Measurements from ENCODE around the gene HSDL1. TPM values are rescaled to one million over a fixed set of nuclear protein-coding genes. Genes with fewer than 3 reads are reported as not detected.
"Not testable (repeated sequence)": the region's sequence is repeated elsewhere in the genome, so short reads cannot be mapped to it uniquely, and the experiment has no call there.

The HSDL1 gene
- total RNA-seq, 3 donors from 2014 or later (not counting 1 experiment from before 2014, with no cell fraction given), result 11.2 to 15.3 (median 13.5) TPM

DNA sequence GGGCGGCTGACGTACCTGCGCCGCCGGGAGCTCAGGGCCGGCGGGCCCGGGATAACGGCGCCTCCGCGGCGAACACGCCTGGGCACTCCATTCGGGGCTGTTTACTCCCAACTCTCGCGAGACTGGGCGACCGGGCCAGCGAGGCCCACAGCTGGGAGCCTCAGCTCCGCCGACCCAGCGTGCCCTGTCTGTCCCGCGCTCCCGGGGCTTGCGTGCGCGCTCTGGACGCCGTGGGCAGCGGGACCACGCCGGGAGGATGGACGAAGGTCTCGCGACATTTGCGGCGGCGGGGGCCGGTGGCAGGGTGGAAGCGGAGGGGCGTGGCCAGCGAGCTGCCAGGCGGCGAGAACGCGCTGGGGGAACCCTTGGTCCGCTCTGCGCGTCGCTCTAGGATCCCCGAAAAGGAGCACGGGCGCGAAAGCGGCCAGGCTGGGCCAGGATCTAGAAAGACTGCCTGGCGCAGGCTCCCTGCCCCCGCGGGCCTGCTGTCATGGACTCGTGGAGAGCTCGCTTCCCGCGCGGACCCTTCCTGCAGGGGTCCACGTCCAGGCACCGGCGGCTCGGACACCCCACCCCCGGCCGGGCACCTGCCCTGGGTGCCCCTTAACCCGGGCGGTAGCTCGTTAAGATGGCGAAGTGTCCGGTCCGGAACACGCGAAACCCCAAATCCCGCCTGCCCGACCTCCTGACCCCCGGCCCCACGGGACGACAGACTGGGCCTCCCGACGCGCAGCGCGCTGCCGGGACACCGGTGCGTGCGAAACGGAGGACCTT is 28.1 kb downstream of the HSDL1 start, which contains the start of gene MBTPS1:
TSS of gene MBTPS1 (minus strand) at position 223 of the 774 bp plus-strand sequence. CDS start 15,159 bp downstream, outside the sequence.
- ATAC-seq (peak; percentile 90 to 98 (median 92)), DNase-seq (peak; percentile 99)
- Mint-ChIP-seq H3K9me3 (no peaks in the 10 kb centered on the region), H3K4me1 (peaks cover 13 to 17% of the 10 kb centered on the region in 2 donors), H3K36me3 (no peaks in the 10 kb centered on the region), H3K27ac (peak within 1 kb of the TSS; percentile 91 to 92), H3K4me3 (peak within 1 kb of the TSS; percentile 93), H3K27me3 (ENCODE audit: low read depth in 2 of 2) (no peaks in the 10 kb centered on the region)
- Histone ChIP-seq H3K27ac (ENCODE audit: low read length) (peak within 1 kb of the TSS; percentile 89), H3K27me3 (ENCODE audit: control insufficient read depth, insufficient read depth, low read length) (no peaks in the 10 kb centered on the region), H3K36me3 (ENCODE audit: control insufficient read depth, insufficient read depth, low read length) (no peaks in the 10 kb centered on the region), H3K9me3 (ENCODE audit: control insufficient read depth, insufficient read depth, low read length) (no peaks in the 10 kb centered on the region), H3K4me1 (ENCODE audit: control insufficient read depth, insufficient read depth, low read length) (peaks cover 23% of the 10 kb centered on the region), H3K4me3 (ENCODE audit: low read length) (peak within 1 kb of the TSS; percentile 99)
- TF ChIP-seq, protein P1, sequence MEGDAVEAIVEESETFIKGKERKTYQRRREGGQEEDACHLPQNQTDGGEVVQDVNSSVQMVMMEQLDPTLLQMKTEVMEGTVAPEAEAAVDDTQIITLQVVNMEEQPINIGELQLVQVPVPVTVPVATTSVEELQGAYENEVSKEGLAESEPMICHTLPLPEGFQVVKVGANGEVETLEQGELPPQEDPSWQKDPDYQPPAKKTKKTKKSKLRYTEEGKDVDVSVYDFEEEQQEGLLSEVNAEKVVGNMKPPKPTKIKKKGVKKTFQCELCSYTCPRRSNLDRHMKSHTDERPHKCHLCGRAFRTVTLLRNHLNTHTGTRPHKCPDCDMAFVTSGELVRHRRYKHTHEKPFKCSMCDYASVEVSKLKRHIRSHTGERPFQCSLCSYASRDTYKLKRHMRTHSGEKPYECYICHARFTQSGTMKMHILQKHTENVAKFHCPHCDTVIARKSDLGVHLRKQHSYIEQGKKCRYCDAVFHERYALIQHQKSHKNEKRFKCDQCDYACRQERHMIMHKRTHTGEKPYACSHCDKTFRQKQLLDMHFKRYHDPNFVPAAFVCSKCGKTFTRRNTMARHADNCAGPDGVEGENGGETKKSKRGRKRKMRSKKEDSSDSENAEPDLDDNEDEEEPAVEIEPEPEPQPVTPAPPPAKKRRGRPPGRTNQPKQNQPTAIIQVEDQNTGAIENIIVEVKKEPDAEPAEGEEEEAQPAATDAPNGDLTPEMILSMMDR (IDR thresholded peaks at IDR 0.05), result peak; percentile 16
- WGBS (ENCODE audit: insufficient coverage), result under 1% methylated on average over 94 of the region's 94 CpGs
- intact Hi-C loops (cut with micrococcal nuclease), result loop anchor here (1.0 to 2.0 kb wide), 2 partner anchors 28 to 70 kb away; partner anchors contain the start of genes DNAAF1, HSDL1 and TAF1C

DNA sequence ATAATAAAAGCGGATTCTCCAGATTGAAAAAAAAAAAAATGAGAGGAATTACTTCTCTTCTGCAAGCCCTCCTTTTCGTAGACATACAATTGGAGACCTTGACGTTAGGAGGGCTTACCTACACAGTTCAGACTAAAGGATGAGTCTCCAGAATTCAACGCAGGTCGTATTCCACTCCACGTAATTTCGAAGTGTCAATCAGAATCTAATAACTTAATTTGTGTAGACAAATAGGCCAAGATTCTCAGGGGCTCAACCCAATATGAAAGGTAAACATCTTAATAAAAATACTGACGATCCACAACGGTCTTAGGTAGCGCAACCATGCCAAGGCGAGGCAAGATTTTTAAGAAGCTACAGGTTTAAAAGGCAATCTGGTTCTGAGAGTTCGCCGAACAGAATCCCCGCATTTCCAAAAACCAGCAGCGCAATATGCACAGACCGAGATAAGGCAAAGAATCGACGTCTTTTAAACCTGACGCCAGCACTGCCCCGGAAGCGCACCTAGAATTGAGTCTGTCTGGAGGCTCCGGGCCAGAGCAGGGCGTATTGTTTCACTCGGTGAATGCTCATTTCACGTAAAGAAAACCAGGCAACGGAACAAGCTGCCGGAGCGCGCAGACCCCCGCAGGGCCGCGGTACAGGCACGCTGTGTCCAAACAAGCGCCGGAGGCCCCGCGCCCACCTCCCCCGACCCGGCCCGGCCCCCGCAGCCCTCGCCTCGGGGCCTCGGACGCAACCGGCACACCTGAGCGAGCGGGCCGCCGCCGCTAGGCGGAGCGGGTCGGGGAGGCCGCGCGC is 28.9 kb downstream of the HSDL1 start:
- Histone ChIP-seq H3K4me1 (ENCODE audit: control insufficient read depth, insufficient read depth, low read length) (peaks cover 23% of the 10 kb centered on the region), H3K4me3 (ENCODE audit: low read length) (peak overlapping the region; percentile 99), H3K9me3 (ENCODE audit: control insufficient read depth, insufficient read depth, low read length) (no peaks in the 10 kb centered on the region), H3K27me3 (ENCODE audit: control insufficient read depth, insufficient read depth, low read length) (no peaks in the 10 kb centered on the region), H3K36me3 (ENCODE audit: control insufficient read depth, insufficient read depth, low read length) (no peaks in the 10 kb centered on the region), H3K27ac (ENCODE audit: low read length) (peak overlapping the region; percentile 89)
- Mint-ChIP-seq H3K36me3 (no peaks in the 10 kb centered on the region), H3K4me1 (peaks cover 15 to 22% of the 10 kb centered on the region in 2 donors), H3K4me3 (peak overlapping the region; percentile 93), H3K27me3 (ENCODE audit: low read depth in 2 of 2) (no peaks in the 10 kb centered on the region), H3K9me3 (no peaks in the 10 kb centered on the region), H3K27ac (peak overlapping the region; percentile 91 to 92)
- intact Hi-C loops (cut with micrococcal nuclease), result loop anchor here (1.0 to 2.0 kb wide), 2 partner anchors 29 to 71 kb away; partner anchors contain the start of genes DNAAF1, HSDL1 and TAF1C
- TF ChIP-seq, protein P1 (IDR thresholded peaks at IDR 0.05), result no peak
- peak in 1 of 2 donors; percentile 82 for DNase-seq
- 2% methylated on average over 56 of the region's 57 CpGs for WGBS (ENCODE audit: insufficient coverage)
- peak; percentile 35 to 64 (median 44) for ATAC-seq

DNA sequence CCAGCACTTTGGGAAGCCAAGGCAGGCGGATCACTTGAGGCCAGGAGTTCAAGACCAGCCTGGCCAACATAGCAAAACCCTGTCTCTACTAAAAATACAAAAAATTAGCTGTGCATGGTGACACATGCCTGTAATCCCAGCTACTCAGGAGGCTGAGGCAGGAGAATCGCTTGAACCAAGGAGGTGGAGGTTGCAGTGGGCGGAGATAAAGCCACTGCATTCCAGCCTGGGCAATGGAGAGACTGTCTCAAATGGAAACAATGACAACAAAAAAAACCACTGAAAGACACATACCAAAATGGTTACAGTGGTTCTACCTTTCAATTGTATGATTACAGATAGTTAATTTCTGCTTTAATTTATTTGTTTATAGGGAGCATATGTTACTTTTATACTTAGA is 33.0 kb downstream of the HSDL1 start:
- H3K4me1 ChIP-seq (ENCODE audit: control insufficient read depth, insufficient read depth, low read length), result peaks cover 15% of the 10 kb centered on the region
- intact Hi-C loops (cut with micrococcal nuclease); H3K4me3 Mint-ChIP-seq; H3K27ac ChIP-seq (ENCODE audit: low read length); H3K9me3 ChIP-seq (ENCODE audit: control insufficient read depth, insufficient read depth, low read length); ATAC-seq; H3K36me3 Mint-ChIP-seq; H3K27ac Mint-ChIP-seq; H3K27me3 Mint-ChIP-seq (ENCODE audit: low read depth in 2 of 2); H3K9me3 Mint-ChIP-seq; H3K4me3 ChIP-seq (ENCODE audit: low read length); H3K27me3 ChIP-seq (ENCODE audit: control insufficient read depth, insufficient read depth, low read length); H3K36me3 ChIP-seq (ENCODE audit: control insufficient read depth, insufficient read depth, low read length); DNase-seq: not testable (repeated sequence)
- WGBS (ENCODE audit: insufficient coverage), result 85% methylated on average over 3 of the region's 3 CpGs
- peaks cover 35 to 36% of the 10 kb centered on the region in 2 donors for H3K4me1 Mint-ChIP-seq

DNA sequence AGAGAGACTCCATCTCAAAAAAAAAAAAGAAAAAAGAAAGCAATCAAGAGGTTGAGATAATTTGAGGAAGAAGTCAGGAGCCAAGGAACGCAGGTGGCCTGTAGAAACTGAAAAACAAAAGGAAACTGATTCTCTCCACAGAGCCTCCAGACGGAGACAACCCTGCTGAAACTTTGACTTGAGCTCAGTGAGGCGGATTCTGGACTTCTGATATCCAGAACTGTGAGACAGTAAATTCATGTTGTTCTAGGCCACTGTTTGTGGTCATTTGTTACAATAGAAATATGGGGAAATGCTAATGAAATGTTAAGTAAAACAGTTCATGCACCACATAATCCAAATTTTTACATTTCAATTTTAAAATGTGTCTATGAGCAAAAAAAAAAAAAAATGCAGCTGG is 33.5 kb downstream of the HSDL1 start:
- intact Hi-C loops (cut with micrococcal nuclease), result no loop called here
- no peak for ATAC-seq
- H3K27ac ChIP-seq (ENCODE audit: low read length), result no peak overlapping the region
- no peaks in the 10 kb centered on the region for H3K27me3 Mint-ChIP-seq (ENCODE audit: low read depth in 2 of 2)
- no peak for DNase-seq
- no peaks in the 10 kb centered on the region for H3K9me3 Mint-ChIP-seq
- no peak overlapping the region for H3K4me3 ChIP-seq (ENCODE audit: low read length)
- peaks cover 8% of the 10 kb centered on the region for H3K36me3 ChIP-seq (ENCODE audit: control insufficient read depth, insufficient read depth, low read length)
- no peaks in the 10 kb centered on the region for H3K27me3 ChIP-seq (ENCODE audit: control insufficient read depth, insufficient read depth, low read length)
- peaks cover 39 to 41% of the 10 kb centered on the region in 2 donors for H3K4me1 Mint-ChIP-seq
- H3K9me3 ChIP-seq (ENCODE audit: control insufficient read depth, insufficient read depth, low read length), result no peaks in the 10 kb centered on the region
- H3K27ac Mint-ChIP-seq, result peak overlapping the region; percentile 27 to 57
- TF ChIP-seq, protein P1 (IDR thresholded peaks at IDR 0.05), result no peak
- H3K4me1 ChIP-seq (ENCODE audit: control insufficient read depth, insufficient read depth, low read length), result peaks cover 15% of the 10 kb centered on the region
- H3K4me3 Mint-ChIP-seq, result no peak overlapping the region
- 83% methylated on average over 3 of the region's 3 CpGs for WGBS (ENCODE audit: insufficient coverage)
- H3K36me3 Mint-ChIP-seq, result no peaks in the 10 kb centered on the region

Measured in natural killer cell (primary cell).